Left ventricle myocardium inferior (tissue), 1 donor: ENCODE measurements around the gene ERCC5. TPM values are rescaled to one million over a fixed set of nuclear protein-coding genes. Genes with fewer than 3 reads are reported as not detected.

ENCODE experiments used
- DNase-seq: peaks from one replicate; pipeline ENCODE4 v3.0.0-alpha.2; 2020
- H3K27ac ChIP-seq: fragments of 200-600 bp; replicated peaks from 2 replicates; pipeline ENCODE4 v1.8.0; 2021
- H3K27me3 ChIP-seq: fragments of 200-600 bp; 2 replicates; pipeline ENCODE4 v1.8.0; 2021; ENCODE audit warnings: low read depth
- H3K36me3 ChIP-seq: fragments of 200-600 bp; 2 replicates; pipeline ENCODE4 v1.8.0; 2021
- H3K4me1 ChIP-seq: fragments of 200-600 bp; 2 replicates; pipeline ENCODE4 v1.8.0; 2021
- H3K4me3 ChIP-seq: fragments of 200-600 bp; 2 replicates; pipeline ENCODE4 v1.8.0; 2021; ENCODE audit warnings: mild to moderate bottlenecking, moderate library complexity
- H3K9me3 ChIP-seq: fragments of 200-600 bp; replicated peaks from 2 replicates; pipeline ENCODE4 v1.8.0; 2021
- CTCF ChIP-seq: fragments of 200-600 bp; IDR thresholded peaks from 2 replicates; pipeline ENCODE4 v1.8.0; 2021; ENCODE audit warnings: antibody characterized with exemption, mild to moderate bottlenecking, borderline replicate concordance
- intact Hi-C: fragments of 100-400 bp; cut with micrococcal nuclease; formaldehyde crosslinking; loops from one replicate; pipeline ENCODE4 v1.11.0; 2022
- total RNA-seq: library from RNA; stranded (reverse); fragmentation: NEBNext Ultra II Directional; extraction: Animal tissue kit (Norgen Biotek cat#: 25700); gene quantifications from one replicate; pipeline ENCODE4 v1.2.1, GENCODE V29; 2021
- donor health status: DM: no; HTN: yes; CAD: no; lungs with severe emphysema.

ERCC5 gene
- total RNA-seq, 1 donor from 2014 or later = 30.4 TPM

- no peak overlapping the region for H3K27ac ChIP-seq
- DNase-seq = no peak
- no peaks in the 10 kb centered on the region for H3K27me3 ChIP-seq
- TF ChIP-seq CTCF = no peak
- intact Hi-C loops = no loop called here
- H3K4me3 ChIP-seq = no peak overlapping the region
- H3K4me1 ChIP-seq = peaks cover 59% of the 10 kb centered on the region
- H3K36me3 ChIP-seq = peaks cover 25% of the 10 kb centered on the region
- peaks cover 8% of the 10 kb centered on the region for H3K9me3 ChIP-seq
Observed at GRCh38 chr13:102805680-102806079, 40.2 kb upstream of the ERCC5 start.

- intact Hi-C loops = no loop called here
- peaks cover 42% of the 10 kb centered on the region for H3K36me3 ChIP-seq
- no peak for DNase-seq
- H3K27me3 ChIP-seq = no peaks in the 10 kb centered on the region
- TF ChIP-seq CTCF = no peak
- H3K4me3 ChIP-seq = no peak overlapping the region
- H3K27ac ChIP-seq = no peak overlapping the region
- peaks cover 21% of the 10 kb centered on the region for H3K9me3 ChIP-seq
- peaks cover 45% of the 10 kb centered on the region for H3K4me1 ChIP-seq
Observed at GRCh38 chr13:102807699-102808098, 38.1 kb upstream of the ERCC5 start.

- H3K9me3 ChIP-seq = peaks cover 21% of the 10 kb centered on the region
- DNase-seq = no peak
- intact Hi-C loops = no loop called here
- H3K27ac ChIP-seq = no peak overlapping the region
- H3K4me3 ChIP-seq = no peak overlapping the region
- peaks cover 56% of the 10 kb centered on the region for H3K36me3 ChIP-seq
- H3K27me3 ChIP-seq = no peaks in the 10 kb centered on the region
- H3K4me1 ChIP-seq = peaks cover 47% of the 10 kb centered on the region
- no peak for TF ChIP-seq CTCF
Observed at GRCh38 chr13:102812611-102813287, 33.1 kb upstream of the ERCC5 start.

- peaks cover 68% of the 10 kb centered on the region for H3K36me3 ChIP-seq
- DNase-seq = no peak
- H3K27me3 ChIP-seq = no peaks in the 10 kb centered on the region
- intact Hi-C loops = no loop called here
- H3K27ac ChIP-seq = no peak overlapping the region
- TF ChIP-seq CTCF = no peak
- H3K9me3 ChIP-seq = peaks cover 21% of the 10 kb centered on the region
- H3K4me3 ChIP-seq = no peak overlapping the region
- H3K4me1 ChIP-seq = peaks cover 36% of the 10 kb centered on the region
Observed at GRCh38 chr13:102814025-102814607, 31.7 kb upstream of the ERCC5 start.

- Histone ChIP-seq H3K27ac (no peak overlapping the region), H3K4me1 (peaks cover 36% of the 10 kb centered on the region), H3K36me3 (peaks cover 67% of the 10 kb centered on the region), H3K4me3 (no peak overlapping the region), H3K9me3 (peaks cover 21% of the 10 kb centered on the region), H3K27me3 (no peaks in the 10 kb centered on the region)
- intact Hi-C loops = no loop called here
- DNase-seq = no peak
- TF ChIP-seq CTCF = no peak
Observed at GRCh38 chr13:102814793-102815192, 31.0 kb upstream of the ERCC5 start.
